GM21717 (cell line): ENCODE results near the gene TRANK1.
"Not testable (repeated sequence)": the region's sequence is repeated elsewhere in the genome, so short reads cannot be mapped to it uniquely, and the experiment has no call there.

Source experiments
- ATAC-seq: cut with Tn5 transposase; IDR thresholded peaks from one replicate; pipeline ENCODE4 v1.9.1; 2021; ENCODE audit warnings: mild to moderate bottlenecking, moderate library complexity; ENCODE audit not compliant: unreplicated experiment

TRANK1 gene

GRCh38 chr3:36957862-36958686, 13.2 kb upstream of the TRANK1 start:
- ATAC-seq = no peak

GRCh38 chr3:36957063-36957462, 12.2 kb upstream of the TRANK1 start:
- no peak for ATAC-seq

GRCh38 chr3:36956155-36956554, 11.3 kb upstream of the TRANK1 start:
- ATAC-seq = no peak

DNA sequence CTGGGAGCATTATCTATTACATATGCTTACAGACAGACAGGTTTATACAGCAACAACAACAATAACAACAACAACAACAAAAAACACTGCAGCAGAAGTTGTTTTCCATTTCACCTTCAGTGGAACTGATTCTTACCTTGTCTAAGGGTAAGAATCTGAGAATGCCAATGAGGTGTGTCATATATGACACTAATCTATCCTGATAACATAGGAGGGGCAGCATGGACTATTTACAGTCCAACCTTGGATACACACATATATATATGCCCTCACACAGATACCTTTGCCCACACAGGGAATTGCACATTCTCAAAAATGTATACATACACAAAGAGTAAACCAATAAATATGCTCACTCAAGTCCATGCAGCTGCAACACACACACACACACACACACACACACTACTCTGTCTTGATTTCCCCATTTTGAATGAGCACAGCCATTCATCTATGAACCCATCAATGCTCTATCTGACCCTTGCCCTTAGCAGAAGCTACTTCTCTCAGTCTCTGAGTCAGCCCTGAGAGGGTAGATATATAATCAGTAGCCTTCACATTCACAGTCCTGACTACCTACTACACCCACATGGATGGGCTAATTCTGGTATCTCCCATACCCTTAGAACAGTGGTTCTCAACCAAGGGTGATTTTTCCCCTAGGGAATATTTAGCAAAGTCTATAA, 9.7 kb upstream of the TRANK1 start:
- ATAC-seq = no peak

GRCh38 chr3:36947814-36948213, 3.0 kb upstream of the TRANK1 start:
- not testable (repeated sequence) for ATAC-seq

GRCh38 chr3:36945333-36945980, 603 bp upstream of the TRANK1 start:
- ATAC-seq = no peak

- ATAC-seq = peak; percentile 55
These were observed 728 bp downstream of the TRANK1 start for GRCh38 chr3:36944012-36944640.

GRCh38 chr3:36943601-36944000, 1.3 kb downstream of the TRANK1 start:
- no peak for ATAC-seq

DNA sequence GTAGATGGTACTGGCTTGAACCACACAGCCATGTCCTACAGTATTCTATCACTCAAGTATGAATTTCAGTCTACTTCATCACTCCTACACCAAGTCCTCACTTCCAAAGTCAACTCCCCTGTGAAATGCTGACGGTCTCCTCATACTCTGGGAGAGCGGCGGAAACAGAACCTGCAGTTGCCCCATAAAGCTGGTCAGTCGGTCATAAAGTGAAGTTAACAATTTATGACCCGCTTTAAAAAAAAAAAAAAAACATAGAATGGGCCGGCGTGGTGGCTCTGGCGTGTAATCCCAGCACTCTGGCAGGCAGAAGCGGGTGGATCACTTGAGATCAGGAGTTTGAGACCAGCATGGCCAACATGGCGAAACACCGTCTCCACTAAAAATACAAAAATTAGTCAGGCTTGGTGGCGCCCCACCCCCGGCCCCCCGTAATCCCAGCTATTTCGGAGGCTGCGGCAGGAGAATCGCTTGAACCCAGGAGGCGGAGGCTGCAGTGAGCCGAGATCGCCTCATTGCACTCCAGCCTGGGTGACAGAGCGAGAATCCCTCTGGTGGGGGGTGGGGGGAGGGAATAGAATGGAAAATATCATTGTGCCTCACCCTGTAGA, 2.1 kb downstream of the TRANK1 start:
- no peak for ATAC-seq

- ATAC-seq = no peak
These were observed 3.2 kb downstream of the TRANK1 start for GRCh38 chr3:36941658-36942057.

- no peak for ATAC-seq
These were observed 3.7 kb downstream of the TRANK1 start for GRCh38 chr3:36941162-36941561.

- no peak for ATAC-seq
These were observed 7.4 kb downstream of the TRANK1 start for GRCh38 chr3:36937492-36937891.

- ATAC-seq = no peak
These were observed 11.1 kb downstream of the TRANK1 start for GRCh38 chr3:36933540-36934296.

GRCh38 chr3:36931424-36931823, 13.4 kb downstream of the TRANK1 start:
- ATAC-seq = not testable (repeated sequence)

GRCh38 chr3:36928220-36928619, 16.6 kb downstream of the TRANK1 start:
- no peak for ATAC-seq

DNA sequence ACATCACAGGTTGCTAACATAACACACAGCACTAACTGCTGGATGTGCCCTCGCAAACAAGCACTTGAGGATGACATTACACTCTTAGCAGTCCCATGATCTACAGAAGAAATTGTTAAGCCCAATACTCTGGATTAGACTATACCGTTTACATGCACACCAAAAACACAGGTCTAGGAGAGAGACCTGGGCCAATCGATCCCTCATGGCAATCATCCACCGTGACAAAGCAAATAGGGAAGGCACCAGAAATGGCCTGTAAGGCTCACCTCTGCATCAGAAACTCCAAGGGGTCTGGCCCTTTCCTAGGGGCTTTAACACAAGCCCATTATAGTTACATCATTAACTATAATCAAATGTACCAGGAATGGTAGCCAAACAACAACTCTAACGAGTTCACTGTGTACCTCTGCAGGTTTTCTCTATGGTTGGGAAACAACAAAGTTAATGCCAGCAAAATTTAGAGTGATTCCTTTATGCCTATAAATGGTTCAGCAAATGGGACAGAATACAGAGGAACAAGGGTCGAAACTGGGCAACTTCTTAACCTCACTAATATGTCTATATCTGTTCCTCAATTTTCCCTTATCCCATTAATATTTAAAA, 18.5 kb downstream of the TRANK1 start:
- no peak for ATAC-seq

DNA sequence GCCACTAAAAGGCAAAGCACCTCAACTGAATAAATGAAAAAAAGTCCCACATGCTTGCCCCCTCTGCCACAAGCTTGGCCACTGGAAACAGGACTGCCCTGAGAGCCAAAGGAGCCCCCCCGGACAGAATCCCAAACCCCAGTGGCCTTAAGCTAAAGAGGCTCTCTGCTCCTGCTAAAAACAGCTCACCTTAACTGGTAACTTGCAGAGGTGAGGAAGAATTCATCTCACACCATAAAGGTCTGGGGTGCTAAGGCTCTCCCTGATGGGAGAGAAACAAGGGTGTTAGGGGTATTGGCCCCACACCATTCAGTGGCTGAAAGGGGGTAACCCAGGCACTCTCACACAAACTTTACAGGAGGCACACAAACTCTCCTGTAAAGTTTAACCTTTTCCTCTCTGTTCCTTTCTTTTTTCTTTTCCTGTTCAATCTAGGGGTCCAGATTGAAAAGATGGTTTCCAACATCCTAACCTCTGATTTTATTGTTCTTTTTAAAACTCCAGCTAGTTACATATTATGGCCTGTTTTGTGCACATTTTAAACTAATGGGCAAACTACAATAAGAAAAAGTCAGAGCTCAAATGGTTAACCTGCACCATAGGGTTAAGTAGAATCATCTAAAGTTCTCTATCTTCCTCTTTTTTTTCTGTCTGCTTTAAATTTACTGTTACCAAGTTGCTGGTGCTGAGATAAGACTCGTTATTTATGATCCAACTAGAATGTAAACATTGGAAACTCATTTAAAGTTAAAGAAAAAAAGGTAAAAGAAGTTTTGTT, 19.9 kb downstream of the TRANK1 start:
- no peak for ATAC-seq

- ATAC-seq = no peak
These were observed 20.7 kb downstream of the TRANK1 start for GRCh38 chr3:36923981-36924743.
